ENCODE results near the gene SPNS2. TPM values are rescaled to one million over a fixed set of nuclear protein-coding genes. Genes with fewer than 3 reads are reported as not detected.

SPNS2 gene
- total and polyA plus RNA-seq, 4 experiments from 2014 or later: 0.11 to 0.29 (median 0.18) TPM

- peaks cover 0 to 2% (median 0%) of the 10 kb centered on the region in 8 donors for H3K9me3 Mint-ChIP-seq
- DNase-seq: no peak
- no peaks in the 10 kb centered on the region for H3K36me3 ChIP-seq (ENCODE audit: insufficient read depth, low read length)
- H3K36me3 Mint-ChIP-seq: peaks cover 0 to 7% of the 10 kb centered on the region in 2 donors
- peak overlapping the region in 1 of 8 donors; percentile 15 for H3K4me3 Mint-ChIP-seq
- intact Hi-C loops (cut with micrococcal nuclease): no loop called here
- no peak overlapping the region for H3K27ac Mint-ChIP-seq
- H3K9me3 ChIP-seq (ENCODE audit: control insufficient read depth in 1 of 2, low read length in 2 of 2): no peaks in the 10 kb centered on the region
- ChIA-PET POLR2A (ENCODE audit: partially characterized antibody) (interaction anchor here (0.8 to 3.3 kb wide), 2 partner anchors 10 to 11 kb away, joined by 3 to 17 read pairs; partner anchors contain the start of gene SPNS2), CTCF (ENCODE audit: partially characterized antibody) (interaction anchor here (0.7 kb wide), 1 partner anchor 10 kb away, joined by 3 read pairs; the partner anchor contains the start of gene SPNS2)
- H3K27me3 Mint-ChIP-seq: no peaks in the 10 kb centered on the region
- no peaks in the 10 kb centered on the region for H3K27me3 ChIP-seq (ENCODE audit: insufficient read depth, low read length)
- H3K4me1 Mint-ChIP-seq: peaks cover 17 to 46% (median 32%) of the 10 kb centered on the region in 4 donors
- peaks cover 30% of the 10 kb centered on the region for H3K4me1 ChIP-seq (ENCODE audit: insufficient read depth, low read length)
- no peak overlapping the region for H3K27ac ChIP-seq (ENCODE audit: low read depth, low read length)
- H3K4me3 ChIP-seq (ENCODE audit: low read length in 2 of 2): no peak overlapping the region
Measured at GRCh38 chr17:4487820-4488716, 10.6 kb upstream of the SPNS2 start.

- Histone ChIP-seq H3K4me3 (ENCODE audit: low read length in 2 of 2) (no peak overlapping the region), H3K27me3 (ENCODE audit: insufficient read depth, low read length) (no peaks in the 10 kb centered on the region), H3K36me3 (ENCODE audit: insufficient read depth, low read length) (no peaks in the 10 kb centered on the region), H3K9me3 (ENCODE audit: control insufficient read depth in 1 of 2, low read length in 2 of 2) (no peaks in the 10 kb centered on the region), H3K27ac (ENCODE audit: low read depth, low read length) (no peak overlapping the region), H3K4me1 (ENCODE audit: insufficient read depth, low read length) (peaks cover 25% of the 10 kb centered on the region)
- Mint-ChIP-seq H3K4me1 (peaks cover 14 to 42% (median 25%) of the 10 kb centered on the region in 4 donors), H3K4me3 (no peak overlapping the region), H3K27ac (no peak overlapping the region), H3K27me3 (no peaks in the 10 kb centered on the region), H3K36me3 (peaks cover 0 to 7% of the 10 kb centered on the region in 2 donors), H3K9me3 (peaks cover 0 to 4% (median 0%) of the 10 kb centered on the region in 8 donors)
- no peak for DNase-seq
- ChIA-PET CTCF (ENCODE audit: partially characterized antibody) (no interaction called here), POLR2A (ENCODE audit: partially characterized antibody) (no interaction called here)
- intact Hi-C loops (cut with micrococcal nuclease): no loop called here
Measured at GRCh38 chr17:4488989-4489595, 9.6 kb upstream of the SPNS2 start.

DNA sequence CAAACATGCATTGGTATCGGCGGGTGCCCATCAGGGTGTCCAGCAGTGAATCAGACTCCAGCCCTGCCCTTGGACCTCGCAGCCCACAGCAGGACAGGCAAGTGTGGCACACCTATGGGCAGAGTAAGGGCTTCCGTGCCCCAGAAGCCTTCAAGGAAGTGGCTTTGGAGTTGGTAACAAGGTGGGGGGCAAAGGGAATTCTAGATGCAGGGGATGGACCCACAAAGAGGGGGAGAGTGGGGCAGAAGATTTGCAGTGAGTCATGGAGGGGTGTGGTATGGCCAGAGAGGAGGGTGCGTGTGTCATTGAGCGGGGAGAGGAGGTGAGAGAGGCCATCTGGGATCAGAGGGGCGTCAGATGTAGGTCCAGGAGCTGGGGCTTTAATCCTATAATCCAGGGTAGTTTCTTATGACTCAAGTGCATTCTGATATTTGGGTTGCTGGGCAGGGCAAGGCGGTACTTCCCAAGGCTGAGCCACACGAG, 8.5 kb upstream of the SPNS2 start:
- peak overlapping the region in 1 of 7 donors; percentile 47 for H3K27ac Mint-ChIP-seq
- H3K9me3 Mint-ChIP-seq: peaks cover 0 to 4% (median 0%) of the 10 kb centered on the region in 8 donors
- H3K27me3 ChIP-seq (ENCODE audit: insufficient read depth, low read length): no peaks in the 10 kb centered on the region
- intact Hi-C loops (cut with micrococcal nuclease): no loop called here
- no peak overlapping the region for H3K4me3 Mint-ChIP-seq
- peaks cover 17% of the 10 kb centered on the region for H3K4me1 ChIP-seq (ENCODE audit: insufficient read depth, low read length)
- no peak overlapping the region for H3K4me3 ChIP-seq (ENCODE audit: low read length in 2 of 2)
- ChIA-PET POLR2A (ENCODE audit: partially characterized antibody) (no interaction called here), CTCF (ENCODE audit: partially characterized antibody) (no interaction called here)
- no peaks in the 10 kb centered on the region for H3K36me3 ChIP-seq (ENCODE audit: insufficient read depth, low read length)
- peaks cover 9 to 35% (median 20%) of the 10 kb centered on the region in 4 donors for H3K4me1 Mint-ChIP-seq
- no peaks in the 10 kb centered on the region for H3K9me3 ChIP-seq (ENCODE audit: control insufficient read depth in 1 of 2, low read length in 2 of 2)
- no peak overlapping the region for H3K27ac ChIP-seq (ENCODE audit: low read depth, low read length)
- DNase-seq: no peak
- peaks cover 0 to 5% of the 10 kb centered on the region in 2 donors for H3K36me3 Mint-ChIP-seq
- H3K27me3 Mint-ChIP-seq: no peaks in the 10 kb centered on the region

- no peak overlapping the region for H3K4me3 Mint-ChIP-seq
- ChIA-PET POLR2A (ENCODE audit: partially characterized antibody) (no interaction called here), CTCF (ENCODE audit: partially characterized antibody) (interaction anchor here (0.6 kb wide), 1 partner anchor 10 kb away, joined by 3 read pairs; no protein-coding TSS in a partner anchor)
- peaks cover 12% of the 10 kb centered on the region for H3K4me1 ChIP-seq (ENCODE audit: insufficient read depth, low read length)
- H3K9me3 ChIP-seq (ENCODE audit: control insufficient read depth in 1 of 2, low read length in 2 of 2): no peaks in the 10 kb centered on the region
- DNase-seq: no peak
- peaks cover 0 to 5% of the 10 kb centered on the region in 2 donors for H3K36me3 Mint-ChIP-seq
- H3K27me3 Mint-ChIP-seq: no peaks in the 10 kb centered on the region
- no peaks in the 10 kb centered on the region for H3K27me3 ChIP-seq (ENCODE audit: insufficient read depth, low read length)
- no peaks in the 10 kb centered on the region for H3K36me3 ChIP-seq (ENCODE audit: insufficient read depth, low read length)
- peaks cover 0 to 4% (median 0%) of the 10 kb centered on the region in 8 donors for H3K9me3 Mint-ChIP-seq
- no peak overlapping the region for H3K27ac ChIP-seq (ENCODE audit: low read depth, low read length)
- intact Hi-C loops (cut with micrococcal nuclease): no loop called here
- H3K4me3 ChIP-seq (ENCODE audit: low read length in 2 of 2): no peak overlapping the region
- H3K4me1 Mint-ChIP-seq: peaks cover 8 to 32% (median 17%) of the 10 kb centered on the region in 4 donors
- H3K27ac Mint-ChIP-seq: no peak overlapping the region
Measured at GRCh38 chr17:4490637-4491061, 8.0 kb upstream of the SPNS2 start.

- CTCF ChIA-PET (ENCODE audit: partially characterized antibody): no interaction called here
- Mint-ChIP-seq H3K27ac (peak overlapping the region in 1 of 7 donors; percentile 51), H3K36me3 (no peaks in the 10 kb centered on the region), H3K4me1 (peaks cover 0 to 12% (median 4%) of the 10 kb centered on the region in 4 donors), H3K9me3 (peaks cover 0 to 4% (median 0%) of the 10 kb centered on the region in 8 donors), H3K27me3 (no peaks in the 10 kb centered on the region), H3K4me3 (no peak overlapping the region)
- POLR2A ChIA-PET (ENCODE audit: partially characterized antibody): no interaction called here
- H3K4me1 ChIP-seq (ENCODE audit: insufficient read depth, low read length): no peaks in the 10 kb centered on the region
- intact Hi-C loops (cut with micrococcal nuclease): no loop called here
- H3K9me3 ChIP-seq (ENCODE audit: control insufficient read depth in 1 of 2, low read length in 2 of 2): no peaks in the 10 kb centered on the region
- H3K27me3 ChIP-seq (ENCODE audit: insufficient read depth, low read length): no peaks in the 10 kb centered on the region
- H3K4me3 ChIP-seq (ENCODE audit: low read length in 2 of 2): no peak overlapping the region
- no peak overlapping the region for H3K27ac ChIP-seq (ENCODE audit: low read depth, low read length)
- H3K36me3 ChIP-seq (ENCODE audit: insufficient read depth, low read length): no peaks in the 10 kb centered on the region
- peak in 2 of 5 donors; percentile 16 to 26 for DNase-seq
Measured at GRCh38 chr17:4492721-4493561, 5.7 kb upstream of the SPNS2 start.

DNA sequence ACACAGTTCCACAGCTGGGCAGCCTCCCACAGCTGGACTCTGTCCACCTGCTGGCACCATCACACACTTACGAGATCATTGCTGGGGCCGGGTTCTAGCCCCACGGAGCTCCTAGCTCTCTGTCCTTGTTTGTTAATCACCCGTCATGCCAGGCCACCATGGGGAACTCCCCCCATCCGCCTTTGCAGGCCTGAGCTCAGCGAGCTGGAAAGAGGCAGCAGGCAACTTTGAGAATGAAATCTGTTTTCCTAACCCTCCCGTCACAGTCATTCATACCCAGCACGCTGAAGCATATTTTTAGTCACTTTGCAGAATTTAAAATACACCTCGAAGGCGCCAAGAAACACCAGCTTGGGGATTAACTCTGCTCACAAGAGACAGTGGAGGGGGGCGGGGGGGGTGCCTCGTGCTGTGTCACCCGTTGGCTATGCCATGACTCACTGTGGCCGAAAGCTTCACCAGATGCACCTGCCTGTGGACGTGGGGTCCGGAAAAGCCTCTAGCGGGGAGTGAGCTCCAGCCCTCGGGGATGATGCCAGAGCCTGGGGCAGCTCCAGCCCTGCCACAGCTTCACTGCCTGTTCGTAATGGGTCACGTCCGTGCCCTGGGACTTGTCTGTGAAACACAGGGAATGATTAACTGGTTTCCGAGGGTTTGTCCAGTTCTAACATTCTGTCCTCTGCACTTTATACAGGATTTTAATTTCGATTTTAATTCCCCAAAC, 1.4 kb upstream of the SPNS2 start:
- DNase-seq: no peak
- peaks cover 12 to 36% (median 19%) of the 10 kb centered on the region in 4 donors for H3K4me1 Mint-ChIP-seq
- H3K27me3 Mint-ChIP-seq: peaks cover 11 to 17% of the 10 kb centered on the region in 2 donors
- peaks cover 19% of the 10 kb centered on the region for H3K27me3 ChIP-seq (ENCODE audit: insufficient read depth, low read length)
- peaks cover 0 to 2% (median 0%) of the 10 kb centered on the region in 8 donors for H3K9me3 Mint-ChIP-seq
- CTCF ChIA-PET (ENCODE audit: partially characterized antibody): interaction anchor here (1.0 to 1.5 kb wide), 2 partner anchors 13 to 76 kb away, joined by 3 to 4 read pairs; no protein-coding TSS in a partner anchor
- H3K9me3 ChIP-seq (ENCODE audit: control insufficient read depth in 1 of 2, low read length in 2 of 2): no peaks in the 10 kb centered on the region
- POLR2A ChIA-PET (ENCODE audit: partially characterized antibody): interaction anchor here (2.0 kb wide), 1 partner anchor 11 kb away, joined by 8 read pairs; no protein-coding TSS in a partner anchor
- H3K27ac Mint-ChIP-seq: no peak overlapping the region
- H3K36me3 ChIP-seq (ENCODE audit: insufficient read depth, low read length): no peaks in the 10 kb centered on the region
- no peak overlapping the region for H3K4me3 ChIP-seq (ENCODE audit: low read length in 2 of 2)
- H3K4me3 Mint-ChIP-seq: peak overlapping the region in 7 of 8 donors; percentile 33 to 69 (median 41)
- intact Hi-C loops (cut with micrococcal nuclease): no loop called here
- no peaks in the 10 kb centered on the region for H3K36me3 Mint-ChIP-seq
- peaks cover 23% of the 10 kb centered on the region for H3K4me1 ChIP-seq (ENCODE audit: insufficient read depth, low read length)
- no peak overlapping the region for H3K27ac ChIP-seq (ENCODE audit: low read depth, low read length)

All from CD4-positive, alpha-beta memory T cell (primary cell).